HepG2 (cell line): ENCODE measurements around the gene ADGRL1. TPM values are rescaled to one million over a fixed set of nuclear protein-coding genes. Genes with fewer than 3 reads are reported as not detected.

Experiments
- ATAC-seq: fragments of 200-7000 bp; cut with Tn5 transposase; 3 replicates; pipeline ENCODE4 v1.9.1; 2020; ENCODE audit warnings: mild to moderate bottlenecking, moderate library complexity
- BruUV-seq: library from RNA; stranded (reverse); fragments of 400-500 nt; replicated peaks from 2 replicates; lab custom pipeline; 2021; lab: Mats Ljungman, UMichigan
- CTCF ChIA-PET: fragments of 300-600 bp; formaldehyde crosslinking; extraction: SDS; loops from one replicate; lab custom pipeline; 2021; ENCODE audit warnings: low total read pairs, inconsistent platforms, low intra/inter-chr PET ratio; lab: Yijun Ruan, JAX
- POLR2A ChIA-PET: fragments of 350-600 bp; sonication (Branson Sonifier 250); formaldehyde crosslinking; loops from one replicate; lab custom pipeline; 2020; ENCODE audit warnings: antibody characterized with exemption, inconsistent platforms; lab: Yijun Ruan, JAX
- DNase-seq: peaks from one replicate; pipeline ENCODE4 v3.0.0-alpha.2; 2015; ENCODE audit warnings: low spot score
- FAIRE-seq: peaks from 3 replicates; lab custom pipeline; 2011; peaks lifted over from hg19 to GRCh38; lab: Jason Lieb, UNC
- H2AFZ ChIP-seq: one replicate; pipeline ENCODE4 v1.6.1; 2011; ENCODE audit warnings: low read length, inconsistent platforms
- H3K27ac ChIP-seq: fragments of 300-600 bp; 3 replicates; pipeline ENCODE4 v1.8.0; 2011; ENCODE audit warnings: mixed run types, mild to moderate bottlenecking, mixed read lengths, low read length, inconsistent platforms; ENCODE audit not compliant: insufficient read depth; ENCODE audit errors: extremely low read length
- H3K27me3 ChIP-seq, 2 experiments: fragments of 200-600 bp in 1 of 2; 2 replicates in 1 of 2; 3 replicates in 1 of 2; pipeline versions ENCODE4 v1.6.0 to v1.8.0; 2011; ENCODE audit warnings: low read length in 2 of 2, mild to moderate bottlenecking in 2 of 2, moderate library complexity in 2 of 2, inconsistent platforms in 1 of 2; ENCODE audit not compliant: insufficient read depth in 2 of 2, control insufficient read depth in 1 of 2
- H3K36me3 ChIP-seq, 2 experiments: fragments of 200-600 bp in 1 of 2; replicated peaks in 1 of 2; 2 replicates in 1 of 2; 3 replicates in 1 of 2; pipeline versions ENCODE4 v1.5.1 to v1.8.0; 2011; ENCODE audit warnings: low read length in 2 of 2, inconsistent platforms in 1 of 2; ENCODE audit not compliant: insufficient read depth in 2 of 2, control insufficient read depth in 1 of 2
- H3K4me1 ChIP-seq: 2 replicates; pipeline ENCODE4 v1.5.1; 2012; ENCODE audit warnings: low read length, inconsistent platforms; ENCODE audit not compliant: insufficient read depth
- H3K4me2 ChIP-seq: 2 replicates; pipeline ENCODE4 v1.6.0; 2011; ENCODE audit warnings: low read depth, low read length, inconsistent platforms
- H3K4me3 ChIP-seq, 3 experiments: fragments of 200-600 bp in 1 of 3; sonication (generic), shearing (Covaris generic) in 1 of 3; replicated peaks in 1 of 3; 2 replicates each; pipeline ENCODE4 v1.5.1; 2011 to 2016; ENCODE audit warnings: low read length in 3 of 3, inconsistent platforms in 2 of 3, low read depth in 2 of 3, mild to moderate bottlenecking in 2 of 3, control low read depth in 1 of 3, mixed read lengths in 1 of 3; ENCODE audit not compliant: insufficient read depth in 1 of 3
- H3K79me2 ChIP-seq: one replicate; pipeline ENCODE4 v1.6.1; 2011; ENCODE audit warnings: low read length, inconsistent platforms; ENCODE audit not compliant: insufficient read depth
- H3K9ac ChIP-seq: 2 replicates; pipeline ENCODE4 v1.6.0; 2011; ENCODE audit warnings: mild to moderate bottlenecking, low read depth, low read length, inconsistent platforms; ENCODE audit not compliant: insufficient read depth
- H3K9me3 ChIP-seq: 2 replicates; pipeline ENCODE4 v1.5.1; 2012; ENCODE audit warnings: mild to moderate bottlenecking, low read length
- H4K20me1 ChIP-seq: 2 replicates; pipeline ENCODE4 v1.6.0; 2011; ENCODE audit warnings: inconsistent platforms, mild to moderate bottlenecking, low read length, moderate library complexity; ENCODE audit not compliant: insufficient read depth
- AGO2 ChIP-seq: fragments of 200-400 bp; formaldehyde crosslinking; optimal IDR thresholded peaks from 2 replicates; pipeline ENCODE3; 2017; ENCODE audit warnings: mild to moderate bottlenecking, low read depth, low read length, moderate library complexity
- DBP ChIP-seq: sonication (generic); formaldehyde crosslinking; IDR thresholded peaks from 2 replicates; pipeline ENCODE4 v1.4.0; 2020; ENCODE audit warnings: missing genetic modification reagents; ENCODE audit errors: not compliant biosample characterization
- NR2C2 ChIP-seq: sonication (generic); formaldehyde crosslinking; IDR thresholded peaks from 2 replicates; pipeline ENCODE4 v1.4.0; 2020; ENCODE audit warnings: missing genetic modification reagents, mild to moderate bottlenecking, moderate library complexity, borderline replicate concordance
- RBFOX2 ChIP-seq: fragments of 200-400 bp; formaldehyde crosslinking; IDR thresholded peaks from 2 replicates; pipeline ENCODE4 v1.6.1; 2017; ENCODE audit warnings: low read depth, mild to moderate bottlenecking, low read length
- SRSF9 ChIP-seq: fragments of 200-400 bp; formaldehyde crosslinking; IDR thresholded peaks from 2 replicates; pipeline ENCODE4 v1.6.1; 2018; ENCODE audit warnings: borderline replicate concordance, mild to moderate bottlenecking, low read depth, low read length; ENCODE audit not compliant: insufficient read depth, poor library complexity, severe bottlenecking
- ZBTB49 ChIP-seq: sonication (generic); formaldehyde crosslinking; IDR thresholded peaks from 2 replicates; pipeline ENCODE4 v1.4.0; 2020; ENCODE audit warnings: missing genetic modification reagents, borderline replicate concordance
- ZFP36L1 ChIP-seq: sonication (generic); formaldehyde crosslinking; IDR thresholded peaks from 2 replicates; pipeline ENCODE4 v1.8.0; 2022; ENCODE audit warnings: mild to moderate bottlenecking, missing genetic modification reagents, moderate library complexity
- ZMYM3 ChIP-seq: sonication (generic); formaldehyde crosslinking; IDR thresholded peaks from 2 replicates; pipeline ENCODE4 v1.5.1; 2020; ENCODE audit warnings: mild to moderate bottlenecking, missing genetic modification reagents
- ZMYM4 ChIP-seq: sonication (generic); formaldehyde crosslinking; IDR thresholded peaks from 2 replicates; pipeline ENCODE4 v1.8.1; 2023; ENCODE audit warnings: mild to moderate bottlenecking, missing genetic modification reagents
- ZNF292 ChIP-seq: sonication (generic); formaldehyde crosslinking; IDR thresholded peaks from 2 replicates; pipeline ENCODE4 v1.8.1; 2022; ENCODE audit warnings: mild to moderate bottlenecking, low read depth, missing genetic modification reagents, borderline replicate concordance
- ZNF546 ChIP-seq: sonication (generic); formaldehyde crosslinking; conservative IDR thresholded peaks from 2 replicates; pipeline ENCODE4 v1.8.1; 2023; ENCODE audit warnings: mild to moderate bottlenecking, missing genetic modification reagents
- ZNF629 ChIP-seq: sonication (generic); formaldehyde crosslinking; conservative IDR thresholded peaks from 2 replicates; pipeline ENCODE4 v1.5.0; 2020; ENCODE audit warnings: missing genetic modification reagents
- WGBS: methylation state at CpG from one replicate; pipeline ENCODE4 v1.1.6; 2017; ENCODE audit warnings: low lambda C conversion rate; 5-methylcytosine and 5-hydroxymethylcytosine counted together
- in situ Hi-C: cut with HindIII; loops from 2 replicates; pipeline ENCODE4 v1.10.0; 2017; ENCODE audit warnings: low pct_unique_long_range_greater_than_20kb; ENCODE audit not compliant: extremely low pct_ligation_motif_present
- intact Hi-C: fragments of 100-400 bp; cut with micrococcal nuclease; formaldehyde crosslinking; loops from one replicate; pipeline ENCODE4 v1.10.0; 2022; ENCODE audit not compliant: unreplicated experiment
- polyA plus RNA-seq, 8 experiments: library from polyadenylated mRNA; depleted of rRNA in 3 of 8; stranded (reverse) in 7 of 8; unstranded in 1 of 8; fragments of >200 nt; fragmentation: Illumina TruSeq in 4 of 8; extraction: Trizol in 4 of 8; gene quantifications; 2 replicates each; pipeline versions ENCODE4 v1.2.1 to v1.2.3, GENCODE V29; 2011 to 2016; ENCODE audit warnings: low read depth in 4 of 8, missing spikeins in 1 of 8, mixed read lengths in 1 of 8; ENCODE audit not compliant: insufficient read depth in 1 of 8
- total RNA-seq, 5 experiments: library from RNA; depleted of rRNA; stranded (reverse); fragments of >200 nt; fragmentation: Illumina TruSeq; extraction: Trizol; gene quantifications; 2 replicates each; pipeline ENCODE4 v1.2.3, GENCODE V29; 2016; ENCODE audit warnings: low read depth in 1 of 5
- TF ChIP-seq, protein P1 (sequence below): IDR thresholded peaks from 2 replicates; pipeline ENCODE4 v1.6.1; 2018; ENCODE audit warnings: missing genetic modification reagents

Gene ADGRL1
- total and polyA plus RNA-seq, 2 of the 13 experiments (the other 11 are each of a cell fraction or from before 2014, with no cell fraction given), result 0.49 to 1.7 TPM

- H3K4me3 ChIP-seq, result no peak overlapping the region
- in situ Hi-C loops (no loop called here), intact Hi-C loops (no loop called here)
- no peak overlapping the region for H2AFZ ChIP-seq
- 98% methylated on average over 13 of the region's 23 CpGs for WGBS
- DNase-seq (no peak), ATAC-seq (no peak), FAIRE-seq (no peak)
- H3K9ac ChIP-seq, result no peak overlapping the region
- no TSS peak for BruUV-seq
- ChIA-PET CTCF (no interaction called here), POLR2A (no interaction called here)
- peaks cover 4 to 5% of the 10 kb centered on the region in 2 experiments; a peak in 2 of 5 replicates for H3K36me3 ChIP-seq
- peaks cover 24% of the 10 kb centered on the region for H3K4me1 ChIP-seq
- no peaks in the 10 kb centered on the region for H4K20me1 ChIP-seq
- no peak overlapping the region for H3K4me2 ChIP-seq
- no peaks in the 10 kb centered on the region for H3K9me3 ChIP-seq
- TF ChIP-seq AGO2 (peak; percentile 17), DBP (CRISPR knock-in tag) (no peak), ZNF292 (CRISPR knock-in tag) (no peak), SRSF9 (no peak), ZNF629 (CRISPR knock-in tag) (peak; percentile 91), ZFP36L1 (CRISPR knock-in tag) (no peak), RBFOX2 (0 out of 2 replicates have a peak, but pooled peaks have one; percentile 26), ZMYM4 (no peak), ZBTB49 (CRISPR knock-in tag) (no peak), ZMYM3 (CRISPR knock-in tag) (0 out of 2 replicates have a peak, but pooled peaks have one; percentile 36), ZNF546 (no peak), NR2C2 (CRISPR knock-in tag) (no peak)
- TF ChIP-seq, protein P1, sequence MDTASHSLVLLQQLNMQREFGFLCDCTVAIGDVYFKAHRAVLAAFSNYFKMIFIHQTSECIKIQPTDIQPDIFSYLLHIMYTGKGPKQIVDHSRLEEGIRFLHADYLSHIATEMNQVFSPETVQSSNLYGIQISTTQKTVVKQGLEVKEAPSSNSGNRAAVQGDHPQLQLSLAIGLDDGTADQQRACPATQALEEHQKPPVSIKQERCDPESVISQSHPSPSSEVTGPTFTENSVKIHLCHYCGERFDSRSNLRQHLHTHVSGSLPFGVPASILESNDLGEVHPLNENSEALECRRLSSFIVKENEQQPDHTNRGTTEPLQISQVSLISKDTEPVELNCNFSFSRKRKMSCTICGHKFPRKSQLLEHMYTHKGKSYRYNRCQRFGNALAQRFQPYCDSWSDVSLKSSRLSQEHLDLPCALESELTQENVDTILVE, result no peak
- no peaks in the 10 kb centered on the region for H3K27me3 ChIP-seq
- H3K79me2 ChIP-seq, result no peaks in the 10 kb centered on the region
- no peak overlapping the region for H3K27ac ChIP-seq
Measured at GRCh38 chr19:14107581-14108461, 98.1 kb downstream of the ADGRL1 start.
